NCI-H1694 treated with DMSO at 0.1 percent for 48 hours (cell line): Measurements from ENCODE around the gene TNPO3.

Experiments
- DNase-seq: peaks from one replicate; lab custom pipeline; 2025; lab: John Stamatoyannopoulos, UW

TNPO3 gene

GRCh38 chr7:128938544-128939074, 116.3 kb downstream of the TNPO3 start:
- DNase-seq, result no peak

GRCh38 chr7:128937647-128938543, 117.0 kb downstream of the TNPO3 start, which contains the start of gene IRF5:
Gene IRF5, plus strand, starts transcription at chr7:128937927. Its CDS starts 4,155 bp downstream, at chr7:128942082.
- DNase-seq, result no peak

GRCh38 chr7:128937271-128937646, 117.7 kb downstream of the TNPO3 start:
- DNase-seq, result no peak

- no peak for DNase-seq
These were observed 118.1 kb downstream of the TNPO3 start for GRCh38 chr7:128936798-128937197.

GRCh38 chr7:128935342-128935730, 119.6 kb downstream of the TNPO3 start:
- no peak for DNase-seq

- DNase-seq, result no peak
These were observed 120.3 kb downstream of the TNPO3 start for GRCh38 chr7:128934361-128935341.

- no peak for DNase-seq
These were observed 121.6 kb downstream of the TNPO3 start for GRCh38 chr7:128933180-128933891.

- no peak for DNase-seq
These were observed 122.1 kb downstream of the TNPO3 start for GRCh38 chr7:128932862-128933179.

- no peak for DNase-seq
These were observed 122.7 kb downstream of the TNPO3 start for GRCh38 chr7:128931965-128932861.

- DNase-seq, result no peak
These were observed 123.6 kb downstream of the TNPO3 start for GRCh38 chr7:128931190-128931798.

- DNase-seq, result no peak
These were observed 125.8 kb downstream of the TNPO3 start for GRCh38 chr7:128928882-128929788.

GRCh38 chr7:128928159-128928813, 126.6 kb downstream of the TNPO3 start:
- DNase-seq, result no peak

- DNase-seq, result no peak
These were observed 130.0 kb downstream of the TNPO3 start for GRCh38 chr7:128924707-128925588.

- no peak for DNase-seq
These were observed 131.5 kb downstream of the TNPO3 start for GRCh38 chr7:128923411-128923800.

GRCh38 chr7:128922496-128923410, 132.2 kb downstream of the TNPO3 start:
- no peak for DNase-seq

GRCh38 chr7:128921866-128922440, 133.0 kb downstream of the TNPO3 start:
- DNase-seq, result no peak
